Effector memory CD4-positive, alpha-beta T cell (primary cell): ENCODE data around the gene F13A1.
"Not testable (repeated sequence)": the region's sequence is repeated elsewhere in the genome, so short reads cannot be mapped to it uniquely, and the experiment has no call there.

Source experiments
- DNase-seq, 3 donors: peaks; one replicate each; pipeline ENCODE4 v3.0.0-alpha.2; 2020
- H3K27ac ChIP-seq: 2 replicates; pipeline ENCODE4 v1.7.0; 2013; ENCODE audit warnings: mild to moderate bottlenecking, low read length, moderate library complexity; ENCODE audit not compliant: insufficient read depth, poor library complexity, severe bottlenecking
- H3K27me3 ChIP-seq: replicated peaks from 2 replicates; pipeline ENCODE4 v1.7.0; 2013; ENCODE audit warnings: mild to moderate bottlenecking, low read length; ENCODE audit not compliant: insufficient read depth, control insufficient read depth, poor library complexity, severe bottlenecking
- H3K36me3 ChIP-seq: 2 replicates; pipeline ENCODE4 v1.7.0; 2013; ENCODE audit warnings: mild to moderate bottlenecking, low read length, moderate library complexity; ENCODE audit not compliant: control insufficient read depth, insufficient read depth
- H3K4me1 ChIP-seq: 2 replicates; pipeline ENCODE4 v1.7.0; 2013; ENCODE audit warnings: low read length, mild to moderate bottlenecking; ENCODE audit not compliant: control insufficient read depth, insufficient read depth, poor library complexity, severe bottlenecking
- H3K4me3 ChIP-seq: 2 replicates; pipeline ENCODE4 v1.7.0; 2013; ENCODE audit warnings: low read length, low read depth, mild to moderate bottlenecking; ENCODE audit not compliant: insufficient read depth, poor library complexity, severe bottlenecking
- H3K9me3 ChIP-seq: 2 replicates; pipeline ENCODE4 v1.7.0; 2013; ENCODE audit warnings: mild to moderate bottlenecking, low read length, moderate library complexity; ENCODE audit not compliant: control insufficient read depth

The F13A1 gene

DNA sequence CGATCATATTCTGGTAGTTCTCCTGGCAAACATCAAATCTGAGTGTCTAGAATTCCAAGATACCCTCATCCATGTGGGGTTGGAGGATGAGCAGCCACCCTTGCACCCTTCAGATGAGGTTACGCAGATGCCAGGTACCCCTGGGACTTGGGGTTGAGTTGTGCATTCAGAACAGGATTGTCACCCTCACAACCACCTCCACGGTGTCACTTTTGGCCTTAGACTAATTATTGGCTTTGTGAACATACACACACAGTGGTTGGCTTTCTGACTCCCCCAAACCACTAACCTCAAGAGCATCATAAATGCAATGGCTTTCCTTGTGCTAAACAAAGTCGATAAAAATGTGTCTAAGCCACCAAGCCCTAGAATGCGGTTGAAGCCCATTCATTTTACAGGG is 2.9 kb upstream of the F13A1 start:
- peaks cover 4% of the 10 kb centered on the region for H3K27me3 ChIP-seq
- no peak overlapping the region for H3K4me3 ChIP-seq
- no peaks in the 10 kb centered on the region for H3K9me3 ChIP-seq
- DNase-seq: no peak
- H3K36me3 ChIP-seq: no peaks in the 10 kb centered on the region
- H3K4me1 ChIP-seq: no peaks in the 10 kb centered on the region
- H3K27ac ChIP-seq: no peak overlapping the region

DNA sequence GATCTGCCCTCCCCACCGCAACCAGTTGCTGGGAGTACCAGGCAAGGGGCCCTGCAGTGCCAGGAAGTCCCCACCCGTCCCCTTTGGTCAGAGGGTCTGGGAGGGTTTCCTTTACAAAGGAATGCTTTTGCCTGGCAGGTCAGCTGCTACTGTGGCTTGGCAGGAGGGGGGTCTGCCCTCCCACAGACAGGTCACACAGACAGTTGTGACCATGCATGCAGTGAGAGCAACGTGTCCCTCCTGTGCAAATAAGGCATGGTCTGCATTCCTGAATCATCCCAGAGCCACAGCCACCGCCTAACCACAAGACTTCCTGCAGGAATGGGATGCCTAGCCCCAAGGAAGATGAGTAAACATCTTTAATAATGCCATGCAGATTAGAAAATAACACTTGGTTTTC is 439 bp upstream of the F13A1 start:
- no peak overlapping the region for H3K4me3 ChIP-seq
- H3K9me3 ChIP-seq: no peaks in the 10 kb centered on the region
- H3K27me3 ChIP-seq: no peaks in the 10 kb centered on the region
- H3K36me3 ChIP-seq: no peaks in the 10 kb centered on the region
- no peak overlapping the region for H3K27ac ChIP-seq
- H3K4me1 ChIP-seq: no peaks in the 10 kb centered on the region
- no peak for DNase-seq

DNA sequence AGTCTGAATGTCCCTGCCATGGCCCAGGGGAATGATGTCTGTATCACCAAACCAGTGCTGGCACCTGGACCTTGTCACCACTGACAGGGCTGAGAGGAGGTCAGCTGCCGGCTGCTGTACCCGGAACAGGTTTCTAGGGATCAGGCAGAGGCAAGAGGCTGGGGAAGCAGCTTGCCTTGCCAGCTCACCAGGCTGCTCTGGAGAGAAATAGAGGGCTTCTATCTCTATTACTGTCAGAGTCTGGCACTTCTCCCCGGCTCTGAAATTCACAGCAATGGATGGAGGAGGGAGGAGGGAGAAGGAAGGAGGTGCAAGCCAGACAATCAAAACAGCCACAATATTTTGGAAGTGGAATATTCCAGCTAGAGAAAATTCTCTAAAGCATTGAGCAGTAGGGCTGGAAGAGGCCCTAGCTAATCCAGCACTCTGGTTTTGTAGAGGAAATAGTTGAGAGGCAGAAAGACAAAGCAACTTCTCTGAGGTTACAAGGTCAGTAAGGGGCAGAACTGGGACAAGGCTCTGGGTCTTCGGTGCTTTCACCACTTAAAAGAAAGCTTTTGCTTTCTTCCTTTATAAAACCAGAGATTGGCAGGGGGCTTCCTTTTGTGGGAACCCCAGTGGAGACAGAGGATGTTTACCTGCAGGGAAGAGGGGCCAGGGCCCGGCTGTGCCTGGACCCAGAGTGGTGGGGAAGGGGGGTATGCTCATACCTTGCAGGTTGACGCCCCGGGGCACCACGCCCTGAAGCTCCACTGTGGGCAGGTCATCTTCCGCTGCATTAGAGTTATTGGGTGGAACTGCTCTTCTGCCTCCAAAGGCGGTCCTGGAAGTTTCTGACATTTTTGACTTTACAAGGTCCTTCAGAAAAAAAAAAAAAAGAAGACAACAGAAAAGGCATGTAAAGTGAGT is 2.4 kb downstream of the F13A1 start:
- Histone ChIP-seq H3K9me3 (no peaks in the 10 kb centered on the region), H3K36me3 (no peaks in the 10 kb centered on the region), H3K27ac (no peak overlapping the region), H3K27me3 (no peaks in the 10 kb centered on the region), H3K4me1 (no peaks in the 10 kb centered on the region), H3K4me3 (no peak overlapping the region)
- no peak for DNase-seq

DNA sequence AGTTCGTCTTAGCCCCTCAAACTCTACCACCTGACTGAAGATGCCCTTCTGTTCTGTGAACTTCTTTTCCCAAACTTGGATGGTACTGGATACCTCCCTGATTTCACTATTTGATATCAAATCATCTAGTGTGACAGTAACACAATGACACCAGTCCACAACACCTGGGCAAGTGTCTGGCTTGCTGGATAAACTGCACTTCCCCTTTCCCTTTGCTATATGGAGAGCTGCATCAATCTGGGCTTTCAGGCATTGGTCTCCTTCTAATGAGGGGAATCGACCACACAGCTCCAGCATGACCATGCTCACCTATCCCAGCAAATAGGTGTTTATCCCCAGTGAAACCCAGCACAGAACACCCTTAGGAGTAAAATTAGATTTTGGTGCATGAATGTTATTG is 3.1 kb downstream of the F13A1 start:
- Histone ChIP-seq H3K9me3 (no peaks in the 10 kb centered on the region), H3K27ac (no peak overlapping the region), H3K27me3 (no peaks in the 10 kb centered on the region), H3K36me3 (no peaks in the 10 kb centered on the region), H3K4me1 (no peaks in the 10 kb centered on the region), H3K4me3 (no peak overlapping the region)
- DNase-seq: no peak

DNA sequence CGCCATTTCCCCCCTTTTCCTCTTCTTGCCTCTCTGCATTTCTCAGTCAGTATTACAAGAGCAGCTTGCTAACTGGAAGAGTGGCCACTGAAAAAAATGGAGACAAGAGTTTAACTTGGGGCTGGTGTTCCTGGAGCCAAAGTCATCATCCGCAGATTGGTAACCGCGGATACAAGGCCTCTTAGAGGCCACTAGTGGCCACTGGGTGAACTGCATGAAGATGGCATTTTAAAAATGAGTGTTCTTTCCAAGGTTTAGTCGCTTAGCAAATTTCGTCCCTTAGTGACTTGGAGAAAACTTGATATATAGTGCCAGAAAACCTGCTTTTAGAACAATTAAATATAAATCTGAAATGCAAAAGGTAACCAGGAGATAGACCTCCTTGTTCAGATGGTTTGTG is 4.8 kb downstream of the F13A1 start:
- Histone ChIP-seq H3K4me3 (no peak overlapping the region), H3K9me3 (no peaks in the 10 kb centered on the region), H3K27me3 (no peaks in the 10 kb centered on the region), H3K27ac (no peak overlapping the region), H3K36me3 (no peaks in the 10 kb centered on the region), H3K4me1 (no peaks in the 10 kb centered on the region)
- no peak for DNase-seq

DNA sequence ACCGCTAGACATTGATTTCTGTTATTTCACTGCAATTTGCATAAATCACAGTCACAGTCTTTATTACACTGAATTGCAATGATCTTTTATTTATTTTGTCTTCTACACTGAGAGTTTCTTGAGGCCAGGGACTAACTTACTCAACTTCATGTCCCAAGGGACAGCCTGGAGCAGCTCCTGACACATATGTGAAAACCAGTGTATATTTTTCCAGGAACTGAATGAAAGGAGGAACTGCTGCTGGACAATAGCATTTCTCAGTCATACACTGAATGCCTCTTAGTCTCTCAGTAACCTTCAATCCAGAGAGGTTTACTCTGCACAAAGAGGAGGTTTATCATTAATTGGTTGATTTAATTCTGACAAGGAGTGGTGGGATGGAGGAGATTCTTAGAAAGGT is 5.9 kb downstream of the F13A1 start:
- H3K36me3 ChIP-seq: no peaks in the 10 kb centered on the region
- H3K27ac ChIP-seq: no peak overlapping the region
- no peak overlapping the region for H3K4me3 ChIP-seq
- H3K4me1 ChIP-seq: no peaks in the 10 kb centered on the region
- no peaks in the 10 kb centered on the region for H3K9me3 ChIP-seq
- no peak for DNase-seq
- H3K27me3 ChIP-seq: no peaks in the 10 kb centered on the region

DNA sequence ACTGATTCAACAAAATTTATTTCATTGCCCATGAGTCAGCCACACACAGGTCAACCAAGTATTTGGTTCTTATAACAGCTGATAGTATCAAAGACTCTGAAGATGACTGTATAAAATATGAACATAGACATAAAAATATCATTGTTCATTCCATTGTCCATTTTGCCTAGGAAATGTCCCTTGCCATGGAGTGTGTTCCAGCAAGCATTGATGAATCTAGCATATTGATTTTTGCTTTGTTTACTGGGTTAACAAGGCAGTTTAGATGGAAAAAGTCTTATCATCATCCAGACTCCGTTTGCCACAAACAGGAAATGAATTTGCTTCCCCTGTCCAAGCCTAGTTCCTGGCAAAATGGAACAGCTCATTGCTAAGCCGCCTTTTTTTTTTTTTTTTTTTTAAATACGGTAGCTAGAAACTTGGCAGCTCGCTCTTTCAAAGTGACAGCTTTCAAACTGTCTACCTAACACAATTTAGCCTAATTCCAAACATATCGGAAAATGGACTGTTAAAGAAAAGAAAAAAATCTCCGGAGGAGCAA is 7.5 kb downstream of the F13A1 start:
- no peaks in the 10 kb centered on the region for H3K4me1 ChIP-seq
- no peak overlapping the region for H3K4me3 ChIP-seq
- H3K36me3 ChIP-seq: no peaks in the 10 kb centered on the region
- H3K27ac ChIP-seq: no peak overlapping the region
- H3K27me3 ChIP-seq: no peaks in the 10 kb centered on the region
- no peaks in the 10 kb centered on the region for H3K9me3 ChIP-seq
- DNase-seq: no peak

DNA sequence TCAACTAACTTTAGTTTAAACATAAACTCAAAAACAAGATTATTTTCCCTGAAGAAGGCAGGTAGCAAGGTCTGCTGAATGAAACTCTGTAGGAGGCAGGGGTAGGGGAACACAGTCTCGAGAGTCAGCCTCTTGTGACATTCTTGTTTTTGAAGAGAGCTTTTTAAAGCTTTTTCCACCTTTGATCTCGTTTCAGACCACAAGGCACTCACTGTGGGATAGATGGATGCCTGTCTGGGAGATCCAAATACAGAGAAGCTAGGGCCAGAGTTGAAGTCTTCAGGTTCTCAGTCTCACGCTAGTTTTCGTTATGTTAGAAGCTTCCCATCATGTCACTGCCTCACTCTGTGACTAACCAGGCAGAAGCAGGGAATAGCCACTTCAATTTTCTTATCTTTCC is 14.9 kb downstream of the F13A1 start:
- Histone ChIP-seq H3K9me3 (no peaks in the 10 kb centered on the region), H3K27me3 (no peaks in the 10 kb centered on the region), H3K27ac (no peak overlapping the region), H3K4me1 (no peaks in the 10 kb centered on the region), H3K36me3 (no peaks in the 10 kb centered on the region), H3K4me3 (no peak overlapping the region)
- no peak for DNase-seq

DNA sequence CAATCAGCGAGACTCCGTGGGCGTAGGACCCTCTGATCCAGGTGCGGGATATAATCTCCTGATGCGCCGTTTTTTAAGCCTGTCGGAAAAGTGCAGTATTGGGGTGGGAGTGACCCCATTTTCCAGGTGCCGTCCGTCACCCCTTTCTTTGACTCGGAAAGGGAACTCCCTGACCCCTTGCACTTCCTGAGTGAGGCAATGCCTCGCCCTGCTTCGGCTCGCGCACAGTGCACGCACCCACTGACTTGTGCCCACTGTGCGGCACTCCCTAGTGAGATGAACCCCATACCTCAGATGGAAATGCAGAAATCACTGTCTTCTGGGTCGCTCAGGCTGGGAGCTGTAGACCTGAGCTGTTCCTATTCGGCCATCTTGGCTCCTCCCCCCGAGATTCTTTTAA is 20.1 kb downstream of the F13A1 start:
- not testable (repeated sequence) for H3K27me3 ChIP-seq, H3K4me1 ChIP-seq, H3K9me3 ChIP-seq, H3K27ac ChIP-seq, H3K36me3 ChIP-seq, DNase-seq, H3K4me3 ChIP-seq

DNA sequence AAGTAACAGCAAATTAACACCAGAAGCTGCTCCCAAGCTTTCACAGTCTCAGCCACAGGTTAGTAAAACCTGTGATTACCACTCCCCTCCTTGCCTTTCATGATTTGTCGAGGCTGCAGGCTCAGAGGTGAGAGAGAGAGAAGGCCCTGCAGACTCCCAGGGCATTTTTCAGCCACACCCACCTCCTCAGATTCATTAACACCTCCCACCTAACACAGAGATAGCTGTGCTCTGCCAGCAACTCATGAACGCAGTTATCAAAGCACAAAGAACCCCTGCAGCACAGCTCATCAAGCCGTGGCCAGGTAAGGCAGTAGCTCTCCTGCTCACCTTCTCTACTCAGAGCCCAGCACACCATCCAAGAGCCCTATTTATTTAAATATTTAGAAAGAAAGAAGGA is 27.1 kb downstream of the F13A1 start:
- no peaks in the 10 kb centered on the region for H3K4me1 ChIP-seq
- H3K27me3 ChIP-seq: no peaks in the 10 kb centered on the region
- H3K9me3 ChIP-seq: no peaks in the 10 kb centered on the region
- H3K27ac ChIP-seq: no peak overlapping the region
- no peaks in the 10 kb centered on the region for H3K36me3 ChIP-seq
- no peak for DNase-seq
- no peak overlapping the region for H3K4me3 ChIP-seq
